Endodermal cell (in vitro differentiated cells): ENCODE measurements around the gene TREML2. TPM values are rescaled to one million over a fixed set of nuclear protein-coding genes. Genes with fewer than 3 reads are reported as not detected.
A peak's percentile ranks its signal among the peaks of the same experiment; 100 is the strongest.

Experiments
- DNase-seq: peaks from one replicate; pipeline ENCODE4 v3.0.0-alpha.2; 2017
- H3K27ac ChIP-seq: 2 replicates; pipeline ENCODE4 v1.5.1; 2013; ENCODE audit warnings: mild to moderate bottlenecking, low read depth, low read length, moderate library complexity
- H3K27me3 ChIP-seq: 2 replicates; pipeline ENCODE4 v1.6.1; 2013; ENCODE audit warnings: mild to moderate bottlenecking, low read length, moderate library complexity; ENCODE audit not compliant: insufficient read depth, control insufficient read depth, poor library complexity, severe bottlenecking
- H3K36me3 ChIP-seq: 2 replicates; pipeline ENCODE4 v1.7.0; 2013; ENCODE audit warnings: mild to moderate bottlenecking, low read length, moderate library complexity; ENCODE audit not compliant: control insufficient read depth, insufficient read depth
- H3K4me1 ChIP-seq: one replicate; pipeline ENCODE4 v1.7.0; 2013; ENCODE audit warnings: low read length; ENCODE audit not compliant: control insufficient read depth, insufficient read depth
- H3K4me3 ChIP-seq: 2 replicates; pipeline ENCODE4 v1.5.1; 2013; ENCODE audit warnings: mild to moderate bottlenecking, low read length, moderate library complexity
- H3K9ac ChIP-seq: 2 replicates; pipeline ENCODE4 v1.6.1; 2013; ENCODE audit warnings: mild to moderate bottlenecking, low read length, moderate library complexity; ENCODE audit not compliant: poor library complexity, severe bottlenecking; ENCODE audit errors: extremely low read depth
- H3K9me3 ChIP-seq: 2 replicates; pipeline ENCODE4 v1.6.1; 2013; ENCODE audit warnings: mild to moderate bottlenecking, low read length, moderate library complexity; ENCODE audit not compliant: control insufficient read depth
- H3K27ac Mint-ChIP-seq: 2 replicates; pipeline ENCODE4 v1.8.0; 2020; ENCODE audit warnings: mixed read lengths
- H3K27me3 Mint-ChIP-seq: 2 replicates; pipeline ENCODE4 v1.8.0; 2021; ENCODE audit warnings: mild to moderate bottlenecking, mixed read lengths; ENCODE audit not compliant: insufficient read depth
- H3K36me3 Mint-ChIP-seq: 2 replicates; pipeline ENCODE4 v1.8.0; 2020; ENCODE audit warnings: low read depth, mixed read lengths
- H3K4me1 Mint-ChIP-seq: 2 replicates; pipeline ENCODE4 v1.8.0; 2020; ENCODE audit warnings: mixed read lengths
- H3K4me3 Mint-ChIP-seq: 2 replicates; pipeline ENCODE4 v1.8.0; 2020; ENCODE audit warnings: mild to moderate bottlenecking, moderate library complexity, mixed read lengths
- H3K9me3 Mint-ChIP-seq: 2 replicates; pipeline ENCODE4 v1.8.0; 2020; ENCODE audit warnings: mild to moderate bottlenecking, mixed read lengths
- WGBS, 2 experiments: methylation state at CpG; one replicate each; pipeline versions ENCODE4 v1.1.5 to v1.1.7; 2013; ENCODE audit warnings: missing lambda C conversion rate in 2 of 2, mixed read lengths in 1 of 2; ENCODE audit not compliant: insufficient coverage in 1 of 2, insufficient read length in 1 of 2; 5-methylcytosine and 5-hydroxymethylcytosine counted together
- total RNA-seq, 2 donors: library from RNA; stranded (reverse); fragmentation: NEBNext Ultra II Directional in 1 of 2; extraction: Animal tissue kit (Norgen Biotek cat#: 25700) in 1 of 2; gene quantifications; 2 replicates in 1 of 2; 3 replicates in 1 of 2; pipeline ENCODE4 v1.2.1, GENCODE V29; 2021
- TF ChIP-seq, protein P1 (sequence below): fragments of 200-600 bp; sonication (generic); conservative IDR thresholded peaks from 2 replicates; pipeline ENCODE4 v1.5.0; 2021; ENCODE audit warnings: antibody characterized with exemption, mild to moderate bottlenecking

The TREML2 gene
- total RNA-seq, 2 donors from 2014 or later: not detected

GRCh38 chr6:41201764-41202173, 820 bp upstream of the TREML2 start:
- Histone ChIP-seq H3K4me1 (no peaks in the 10 kb centered on the region), H3K9ac (no peak overlapping the region), H3K27ac (no peak overlapping the region), H3K36me3 (no peaks in the 10 kb centered on the region), H3K9me3 (no peaks in the 10 kb centered on the region), H3K27me3 (peaks cover 4% of the 10 kb centered on the region), H3K4me3 (no peak overlapping the region)
- TF ChIP-seq, protein P1, sequence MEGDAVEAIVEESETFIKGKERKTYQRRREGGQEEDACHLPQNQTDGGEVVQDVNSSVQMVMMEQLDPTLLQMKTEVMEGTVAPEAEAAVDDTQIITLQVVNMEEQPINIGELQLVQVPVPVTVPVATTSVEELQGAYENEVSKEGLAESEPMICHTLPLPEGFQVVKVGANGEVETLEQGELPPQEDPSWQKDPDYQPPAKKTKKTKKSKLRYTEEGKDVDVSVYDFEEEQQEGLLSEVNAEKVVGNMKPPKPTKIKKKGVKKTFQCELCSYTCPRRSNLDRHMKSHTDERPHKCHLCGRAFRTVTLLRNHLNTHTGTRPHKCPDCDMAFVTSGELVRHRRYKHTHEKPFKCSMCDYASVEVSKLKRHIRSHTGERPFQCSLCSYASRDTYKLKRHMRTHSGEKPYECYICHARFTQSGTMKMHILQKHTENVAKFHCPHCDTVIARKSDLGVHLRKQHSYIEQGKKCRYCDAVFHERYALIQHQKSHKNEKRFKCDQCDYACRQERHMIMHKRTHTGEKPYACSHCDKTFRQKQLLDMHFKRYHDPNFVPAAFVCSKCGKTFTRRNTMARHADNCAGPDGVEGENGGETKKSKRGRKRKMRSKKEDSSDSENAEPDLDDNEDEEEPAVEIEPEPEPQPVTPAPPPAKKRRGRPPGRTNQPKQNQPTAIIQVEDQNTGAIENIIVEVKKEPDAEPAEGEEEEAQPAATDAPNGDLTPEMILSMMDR: no peak
- H3K4me1 Mint-ChIP-seq: peaks cover 8% of the 10 kb centered on the region
- peak; percentile 17 for DNase-seq
- no peaks in the 10 kb centered on the region for H3K9me3 Mint-ChIP-seq
- 77 to 96% methylated on average over 7 to 8 of the region's 8 CpGs for WGBS, 2 experiments
- H3K27me3 Mint-ChIP-seq: peaks cover 3% of the 10 kb centered on the region
- no peak overlapping the region for H3K27ac Mint-ChIP-seq
- no peak overlapping the region for H3K4me3 Mint-ChIP-seq
- H3K36me3 Mint-ChIP-seq: no peaks in the 10 kb centered on the region

DNA sequence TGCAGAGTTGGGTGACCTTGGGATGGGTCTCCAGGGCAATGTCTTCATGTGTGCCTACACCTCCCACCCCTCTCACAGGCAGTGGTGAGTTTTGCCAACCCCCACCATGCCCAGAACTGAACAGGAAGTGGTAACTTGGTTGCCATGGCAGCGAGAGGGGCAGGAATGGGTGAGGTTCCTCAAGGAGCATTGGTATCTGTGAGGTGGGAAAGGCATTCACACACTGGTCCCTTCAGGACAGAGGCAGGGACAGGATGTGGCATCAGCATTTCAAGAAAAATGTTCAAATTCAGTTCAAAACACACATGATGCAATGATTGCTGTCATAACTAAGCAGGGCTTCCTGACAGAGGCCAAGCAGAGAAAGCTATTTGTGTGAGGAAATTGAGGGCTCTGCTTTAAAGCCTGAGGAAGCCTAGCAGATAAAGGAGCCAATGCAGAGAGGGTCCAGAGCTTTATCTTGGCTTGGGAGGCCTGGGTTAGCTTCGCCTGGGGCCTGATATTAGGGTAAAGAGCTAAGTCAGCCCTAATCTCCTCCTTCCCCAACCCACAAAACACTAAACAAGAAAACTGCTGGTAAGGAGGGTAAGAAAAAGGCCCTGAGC, 551 bp downstream of the TREML2 start:
- no peak overlapping the region for H3K27ac ChIP-seq

DNA sequence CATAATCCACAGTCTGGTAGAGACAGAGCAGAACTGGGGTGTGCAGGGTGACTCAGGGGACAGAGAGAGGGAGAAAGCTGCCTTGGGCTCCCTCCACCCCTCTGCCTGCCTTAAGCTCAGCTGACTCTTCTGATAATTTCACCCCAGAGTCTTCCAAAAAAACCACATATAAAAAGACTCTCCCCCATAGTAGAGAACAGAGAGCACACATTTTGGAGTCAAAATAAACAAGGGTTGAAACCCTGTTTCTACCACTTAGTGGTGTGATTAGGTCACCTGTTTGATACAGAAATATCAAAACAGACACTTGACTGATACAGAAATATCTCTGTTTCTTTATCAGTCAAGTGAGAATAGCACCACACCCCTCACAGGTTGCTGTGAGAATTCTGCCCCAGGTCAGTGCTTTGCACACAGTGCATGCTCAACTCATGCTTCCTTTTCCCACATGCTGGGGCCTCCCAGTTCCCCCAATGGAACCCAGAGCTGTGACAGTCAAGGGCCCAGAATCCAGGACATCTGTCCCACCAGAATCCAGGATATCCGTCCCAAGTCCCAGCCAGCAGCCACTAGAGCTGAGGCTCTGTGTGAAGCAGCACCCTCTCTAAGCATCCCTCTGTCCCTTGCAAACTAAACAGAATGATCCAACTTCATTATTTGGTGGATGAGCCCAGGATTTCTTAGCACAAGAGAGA, 1.2 kb downstream of the TREML2 start:
- 89% methylated on average over 1 of the region's 1 CpG; no CpG with 5 or more reads in 1 of the 2 experiments for WGBS, 2 experiments
- TF ChIP-seq, protein P1: no peak
- no peak overlapping the region for H3K4me3 ChIP-seq
- no peak overlapping the region for H3K4me3 Mint-ChIP-seq
- peaks cover 19% of the 10 kb centered on the region for H3K27me3 Mint-ChIP-seq
- H3K36me3 Mint-ChIP-seq: no peaks in the 10 kb centered on the region
- H3K36me3 ChIP-seq: no peaks in the 10 kb centered on the region
- H3K4me1 ChIP-seq: no peaks in the 10 kb centered on the region
- H3K4me1 Mint-ChIP-seq: peaks cover 8% of the 10 kb centered on the region
- H3K9me3 ChIP-seq: no peaks in the 10 kb centered on the region
- DNase-seq: no peak
- H3K9ac ChIP-seq: no peak overlapping the region
- peaks cover 19% of the 10 kb centered on the region for H3K27me3 ChIP-seq
- no peaks in the 10 kb centered on the region for H3K9me3 Mint-ChIP-seq
- no peak overlapping the region for H3K27ac ChIP-seq
- no peak overlapping the region for H3K27ac Mint-ChIP-seq

More for the DNA sequence above, 551 bp downstream of the TREML2 start:
- H3K4me3 Mint-ChIP-seq: no peak overlapping the region
- H3K36me3 Mint-ChIP-seq: no peaks in the 10 kb centered on the region
- no peak overlapping the region for H3K9ac ChIP-seq
- H3K9me3 ChIP-seq: no peaks in the 10 kb centered on the region
- H3K4me3 ChIP-seq: no peak overlapping the region
- H3K27ac Mint-ChIP-seq: no peak overlapping the region
- H3K27me3 ChIP-seq: peaks cover 16% of the 10 kb centered on the region
- WGBS, 2 experiments: 97% methylated on average over 1 of the region's 2 CpGs; no CpG with 5 or more reads in 1 of the 2 experiments
- DNase-seq: peak; percentile 48
- H3K36me3 ChIP-seq: no peaks in the 10 kb centered on the region
- H3K27me3 Mint-ChIP-seq: peaks cover 12% of the 10 kb centered on the region
- no peaks in the 10 kb centered on the region for H3K4me1 ChIP-seq
- H3K4me1 Mint-ChIP-seq: peaks cover 8% of the 10 kb centered on the region
- H3K9me3 Mint-ChIP-seq: no peaks in the 10 kb centered on the region
- TF ChIP-seq, protein P1: no peak
